Gastroesophageal sphincter (tissue), 3 donors: ENCODE data around the gene DDX42.

Experiments used
- CTCF ChIP-seq, 4 experiments: fragments of 200-600 bp in 2 of 4; fragments of 450-650 bp in 2 of 4; sonication (generic) in 1 of 4; IDR thresholded peaks; one replicate each; pipeline ENCODE4 v1.5.1; 2017 to 2019; ENCODE audit warnings: antibody characterized with exemption in 4 of 4, mild to moderate bottlenecking in 2 of 4, moderate library complexity in 2 of 4
- POLR2AphosphoS5 ChIP-seq: sonication (generic); formaldehyde crosslinking; IDR thresholded peaks from one replicate; pipeline ENCODE4 v1.6.1; 2017; ENCODE audit warnings: antibody characterized with exemption

DNA sequence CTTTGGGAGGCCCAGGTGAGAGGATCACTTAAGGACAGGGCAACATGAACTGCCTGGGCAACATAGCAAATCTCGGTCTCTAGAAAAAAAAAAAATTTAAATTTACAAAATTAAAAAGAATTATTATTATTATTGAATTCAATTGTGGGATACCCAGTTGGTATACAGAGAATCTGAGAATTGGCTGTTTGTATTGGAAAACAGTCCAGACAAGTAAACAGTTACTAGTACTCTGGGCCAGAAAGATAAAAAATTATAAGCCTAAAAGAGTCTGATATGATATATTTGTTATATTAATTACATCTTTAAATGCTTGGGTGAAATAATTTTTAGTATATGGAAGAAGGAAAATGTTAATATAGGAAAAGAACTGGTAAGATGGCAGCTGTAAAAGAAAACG, 15.5 kb upstream of the DDX42 start:
- TF ChIP-seq CTCF (IDR thresholded peaks at IDR 0.05) (no peak), POLR2AphosphoS5 (no peak)
